Natural killer cell (primary cell): Measurements from ENCODE around the gene LSM6. TPM values are rescaled to one million over a fixed set of nuclear protein-coding genes. Genes with fewer than 3 reads are reported as not detected.

Experiments used
- ATAC-seq, 3 donors: fragments of 150-1000 bp in 2 of 3; fragments of 200-7000 bp in 1 of 3; cut with Tn5 transposase; 1 replicate in 1 of 3; 2 replicates in 2 of 3; pipeline ENCODE4 v1.10.0; 2021; ENCODE audit warnings: mild to moderate bottlenecking in 2 of 3, moderate library complexity in 2 of 3
- DNase-seq, 2 donors: peaks; one replicate each; pipeline versions ENCODE4 v3.0.0 to v3.0.0-alpha.2; 2013 to 2021; ENCODE audit warnings: mixed read lengths in 1 of 2
- H3K27ac ChIP-seq: one replicate; pipeline ENCODE4 v1.5.1; 2013; ENCODE audit warnings: mild to moderate bottlenecking, low read length
- H3K27me3 ChIP-seq: one replicate; pipeline ENCODE4 v1.6.1; 2013; ENCODE audit warnings: low read length; ENCODE audit not compliant: control insufficient read depth, insufficient read depth
- H3K36me3 ChIP-seq: one replicate; pipeline ENCODE4 v1.6.1; 2013; ENCODE audit warnings: low read length; ENCODE audit not compliant: control insufficient read depth, insufficient read depth
- H3K4me1 ChIP-seq: one replicate; pipeline ENCODE4 v1.6.1; 2013; ENCODE audit warnings: low read length; ENCODE audit not compliant: control insufficient read depth, insufficient read depth
- H3K4me3 ChIP-seq: one replicate; pipeline ENCODE4 v1.5.1; 2013; ENCODE audit warnings: low read length
- H3K9me3 ChIP-seq: one replicate; pipeline ENCODE4 v1.6.1; 2013; ENCODE audit warnings: low read length; ENCODE audit not compliant: control insufficient read depth, insufficient read depth
- H3K27ac Mint-ChIP-seq, 2 donors: one replicate each; pipeline ENCODE4 v1.8.0; 2022; ENCODE audit warnings: mild to moderate bottlenecking in 2 of 2, mixed read lengths in 2 of 2, moderate library complexity in 1 of 2
- H3K27me3 Mint-ChIP-seq, 2 donors: one replicate each; pipeline ENCODE4 v1.8.0; 2022; ENCODE audit warnings: low read depth in 2 of 2, mixed read lengths in 2 of 2
- H3K36me3 Mint-ChIP-seq: one replicate; pipeline ENCODE4 v1.8.0; 2022; ENCODE audit warnings: mixed read lengths
- H3K4me1 Mint-ChIP-seq, 2 donors: one replicate each; pipeline ENCODE4 v1.8.0; 2022; ENCODE audit warnings: mixed read lengths in 2 of 2
- H3K4me3 Mint-ChIP-seq: one replicate; pipeline ENCODE4 v1.8.0; 2022; ENCODE audit warnings: mild to moderate bottlenecking, moderate library complexity, mixed read lengths
- H3K9me3 Mint-ChIP-seq, 2 donors: one replicate each; pipeline ENCODE4 v1.8.0; 2022; ENCODE audit warnings: mixed read lengths in 2 of 2
- CTCF ChIP-seq: fragments of 200-600 bp; IDR thresholded peaks from one replicate; pipeline ENCODE4 v1.8.0; 2022; ENCODE audit warnings: antibody characterized with exemption
- WGBS: methylation state at CpG from one replicate; pipeline ENCODE4 v1.1.7; 2013; ENCODE audit warnings: missing lambda C conversion rate; ENCODE audit not compliant: insufficient coverage; 5-methylcytosine and 5-hydroxymethylcytosine counted together
- intact Hi-C: fragments of 100-400 bp; cut with micrococcal nuclease; formaldehyde crosslinking; loops from one replicate; pipeline ENCODE4 v1.14.2; 2022
- total RNA-seq, 4 donors: library from RNA; stranded (reverse); fragments of 120-200 nt in 1 of 4; gene quantifications; one replicate each; pipeline versions ENCODE4 v1.2.3 to v1.2.4, GENCODE V29; 2013 to 2022

The LSM6 gene
- total RNA-seq, 3 donors from 2014 or later (not counting 1 experiment from before 2014, with no cell fraction given), result 23.8 to 27.5 (median 23.8) TPM

GRCh38 chr4:146238107-146238506 lies 62.6 kb downstream of the LSM6 start:
- Histone ChIP-seq H3K4me3 (no peak overlapping the region), H3K4me1 (peaks cover 1% of the 10 kb centered on the region), H3K36me3 (no peaks in the 10 kb centered on the region), H3K27ac (no peak overlapping the region), H3K27me3 (no peaks in the 10 kb centered on the region), H3K9me3 (no peaks in the 10 kb centered on the region)
- no peaks in the 10 kb centered on the region for H3K9me3 Mint-ChIP-seq
- TF ChIP-seq CTCF, result no peak
- H3K4me3 Mint-ChIP-seq, result no peak overlapping the region
- no peaks in the 10 kb centered on the region for H3K36me3 Mint-ChIP-seq
- H3K4me1 Mint-ChIP-seq, result peaks cover 2 to 4% of the 10 kb centered on the region in 2 donors
- H3K27ac Mint-ChIP-seq, result no peak overlapping the region
- intact Hi-C loops, result no loop called here
- 96% methylated on average over 3 of the region's 3 CpGs for WGBS
- no peak for ATAC-seq
- no peak for DNase-seq
- H3K27me3 Mint-ChIP-seq, result peaks cover 6 to 16% of the 10 kb centered on the region in 2 donors

Other genes with a start within 250 kb of the LSM6 start
- 10 to 100 TPM; 25.8 to 35.5 (median 32.9) TPM for gene ZNF827, start 236.9 kb upstream of the LSM6 start, total RNA-seq
- 1 to 10 TPM in 2 of 3 donors, under 1 TPM in 1; 0.72 to 2.2 (median 1.1) TPM for gene REELD1, start 38.8 kb downstream of the LSM6 start, total RNA-seq